Testis (tissue), 3 donors: Measurements from ENCODE around the gene NCOR1. TPM values are rescaled to one million over a fixed set of nuclear protein-coding genes. Genes with fewer than 3 reads are reported as not detected.
"Not testable (repeated sequence)": the region's sequence is repeated elsewhere in the genome, so short reads cannot be mapped to it uniquely, and the experiment has no call there.

Experiments
- DNase-seq: peaks from one replicate; pipeline ENCODE4 v3.0.0-alpha.2; 2019
- H3K27ac ChIP-seq, 2 donors: fragments of 200-600 bp; sonication (generic); one replicate each; pipeline ENCODE4 v1.5.1; 2019
- H3K27me3 ChIP-seq: fragments of 200-600 bp; sonication (generic); one replicate; pipeline ENCODE4 v1.5.1; 2019
- H3K36me3 ChIP-seq: fragments of 200-600 bp; sonication (generic); one replicate; pipeline ENCODE4 v1.5.1; 2017; ENCODE audit warnings: low read depth; ENCODE audit errors: missing control alignments
- H3K4me1 ChIP-seq: fragments of 200-600 bp; sonication (generic); one replicate; pipeline ENCODE4 v1.5.1; 2019
- H3K4me3 ChIP-seq, 2 donors: fragments of 200-600 bp; sonication (generic); one replicate each; pipeline ENCODE4 v1.5.1; 2017 to 2019
- H3K9me3 ChIP-seq: fragments of 200-600 bp; sonication (generic); one replicate; pipeline ENCODE4 v1.5.1; 2017
- POLR2A ChIP-seq: fragments of 450-650 bp; IDR thresholded peaks from one replicate; pipeline ENCODE4 v1.6.1; 2017; ENCODE audit warnings: antibody characterized with exemption, mild to moderate bottlenecking, moderate library complexity
- WGBS, 2 donors: methylation state at CpG; one replicate each; pipeline ENCODE4 v1.1.5; 2018; 5-methylcytosine and 5-hydroxymethylcytosine counted together
- intact Hi-C: fragments of 100-400 bp; cut with DNase I; formaldehyde crosslinking; loops from one replicate; pipeline ENCODE4 v1.15.1; 2023; ENCODE audit warnings: low total_unique reads
- polyA plus RNA-seq: library from polyadenylated mRNA; stranded (reverse); fragments of 350-450 nt; fragmentation: Illumina TruSeq; extraction: RNeasy Lipid Tissue Mini Kit (QIAGEN cat#74804); gene quantifications from one replicate; pipeline ENCODE4 v1.2.3, GENCODE V29; 2014; ENCODE audit warnings: low read depth, low replicate concordance; ENCODE audit not compliant: insufficient read depth
- total RNA-seq, 2 donors: library from RNA; depleted of rRNA; stranded (reverse); fragments of >200 nt; gene quantifications; one replicate each; pipeline ENCODE4 v1.2.3, GENCODE V29; 2016
- TF ChIP-seq, protein P1 (sequence below), 3 experiments: fragments of 450-650 bp in 2 of 3; fragments of 200-600 bp in 1 of 3; sonication (generic) in 1 of 3; IDR thresholded peaks; one replicate each; pipeline ENCODE4 v1.5.1; 2016 to 2019; ENCODE audit warnings: antibody characterized with exemption in 3 of 3, mild to moderate bottlenecking in 2 of 3, moderate library complexity in 1 of 3

NCOR1 gene
- total and polyA plus RNA-seq, 3 donors from 2014 or later: 88.6 to 281 (median 270) TPM

DNA sequence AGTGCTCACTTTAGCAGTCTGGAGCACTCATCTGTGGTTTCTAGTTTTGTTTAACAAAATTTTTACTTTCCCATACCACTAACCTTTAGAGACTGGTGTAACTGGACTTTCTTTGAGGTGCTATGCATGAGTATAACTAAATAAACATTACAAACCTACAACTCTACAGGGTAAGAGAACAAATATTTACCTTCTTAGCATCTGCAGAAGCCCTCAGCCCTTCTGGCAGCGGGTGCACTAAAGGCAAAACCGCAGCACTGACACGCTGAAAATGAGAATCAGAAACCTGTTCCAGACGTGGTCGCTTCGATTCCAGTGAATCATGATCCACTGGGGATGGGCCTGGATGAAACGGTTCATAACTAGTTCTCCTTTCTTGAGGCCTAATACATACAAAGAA, 43.7 kb downstream of the NCOR1 start:
- intact Hi-C loops: no loop called here
- no peak overlapping the region for H3K4me3 ChIP-seq
- H3K27me3 ChIP-seq: no peaks in the 10 kb centered on the region
- no peaks in the 10 kb centered on the region for H3K4me1 ChIP-seq
- no peaks in the 10 kb centered on the region for H3K9me3 ChIP-seq
- H3K36me3 ChIP-seq: no peaks in the 10 kb centered on the region
- TF ChIP-seq, protein P1, sequence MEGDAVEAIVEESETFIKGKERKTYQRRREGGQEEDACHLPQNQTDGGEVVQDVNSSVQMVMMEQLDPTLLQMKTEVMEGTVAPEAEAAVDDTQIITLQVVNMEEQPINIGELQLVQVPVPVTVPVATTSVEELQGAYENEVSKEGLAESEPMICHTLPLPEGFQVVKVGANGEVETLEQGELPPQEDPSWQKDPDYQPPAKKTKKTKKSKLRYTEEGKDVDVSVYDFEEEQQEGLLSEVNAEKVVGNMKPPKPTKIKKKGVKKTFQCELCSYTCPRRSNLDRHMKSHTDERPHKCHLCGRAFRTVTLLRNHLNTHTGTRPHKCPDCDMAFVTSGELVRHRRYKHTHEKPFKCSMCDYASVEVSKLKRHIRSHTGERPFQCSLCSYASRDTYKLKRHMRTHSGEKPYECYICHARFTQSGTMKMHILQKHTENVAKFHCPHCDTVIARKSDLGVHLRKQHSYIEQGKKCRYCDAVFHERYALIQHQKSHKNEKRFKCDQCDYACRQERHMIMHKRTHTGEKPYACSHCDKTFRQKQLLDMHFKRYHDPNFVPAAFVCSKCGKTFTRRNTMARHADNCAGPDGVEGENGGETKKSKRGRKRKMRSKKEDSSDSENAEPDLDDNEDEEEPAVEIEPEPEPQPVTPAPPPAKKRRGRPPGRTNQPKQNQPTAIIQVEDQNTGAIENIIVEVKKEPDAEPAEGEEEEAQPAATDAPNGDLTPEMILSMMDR (IDR thresholded peaks at IDR 0.05): no peak
- no peak for TF ChIP-seq POLR2A
- H3K27ac ChIP-seq: no peak overlapping the region
- DNase-seq: no peak
- WGBS, 2 donors: 89 to 95% methylated on average over 7 of the region's 7 CpGs

DNA sequence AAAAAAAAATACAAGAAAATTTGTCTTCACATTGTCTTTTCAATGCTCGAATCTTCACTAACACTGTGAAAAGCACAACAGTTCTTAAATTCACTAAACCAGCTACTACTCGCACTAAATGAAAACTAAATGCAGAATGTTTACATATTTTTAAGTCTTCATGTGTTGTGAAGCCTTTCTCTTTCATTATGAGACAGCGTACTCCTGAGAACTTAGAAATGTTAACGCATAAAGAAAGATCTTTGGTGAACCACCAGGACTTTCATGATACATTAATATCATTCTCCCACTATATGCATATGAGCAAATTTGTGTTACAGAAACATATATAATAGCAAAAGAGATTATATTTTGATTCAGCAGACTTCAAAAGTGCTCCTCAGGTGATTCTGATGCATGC, 48.6 kb downstream of the NCOR1 start:
- H3K27me3 ChIP-seq, H3K27ac ChIP-seq, intact Hi-C loops, DNase-seq, H3K36me3 ChIP-seq, H3K4me1 ChIP-seq, H3K4me3 ChIP-seq, H3K9me3 ChIP-seq: not testable (repeated sequence)
- 91 to 97% methylated on average over 4 of the region's 4 CpGs for whole genome bisulfite sequencing, 2 donors

DNA sequence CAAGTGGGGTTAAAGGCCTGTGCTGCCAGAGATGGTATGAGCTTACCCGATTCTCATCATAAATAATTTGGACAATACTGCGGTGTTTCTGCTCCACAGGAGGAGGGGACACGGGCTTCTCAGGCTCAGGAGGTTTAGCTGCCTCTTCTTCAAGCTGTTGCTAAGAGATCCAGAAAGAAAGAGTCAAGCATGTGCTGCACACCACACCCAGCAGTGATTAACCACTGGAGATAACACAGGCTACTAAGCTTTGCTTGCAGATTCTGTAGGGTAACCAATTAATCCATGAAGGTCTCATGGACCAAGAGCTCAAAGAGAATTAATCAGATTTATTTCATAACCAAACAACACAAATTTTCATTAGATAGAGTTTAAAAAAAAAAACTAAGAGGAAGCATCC, 56.6 kb downstream of the NCOR1 start:
- intact Hi-C loops: no loop called here
- no peaks in the 10 kb centered on the region for H3K4me1 ChIP-seq
- H3K4me3 ChIP-seq: no peak overlapping the region
- 57 to 68% methylated on average over 3 of the region's 3 CpGs for WGBS, 2 donors
- TF ChIP-seq POLR2A: no peak
- TF ChIP-seq, protein P1 (IDR thresholded peaks at IDR 0.05): no peak
- H3K27ac ChIP-seq: no peak overlapping the region
- no peaks in the 10 kb centered on the region for H3K36me3 ChIP-seq
- H3K9me3 ChIP-seq: no peaks in the 10 kb centered on the region
- no peak for DNase-seq
- H3K27me3 ChIP-seq: no peaks in the 10 kb centered on the region

DNA sequence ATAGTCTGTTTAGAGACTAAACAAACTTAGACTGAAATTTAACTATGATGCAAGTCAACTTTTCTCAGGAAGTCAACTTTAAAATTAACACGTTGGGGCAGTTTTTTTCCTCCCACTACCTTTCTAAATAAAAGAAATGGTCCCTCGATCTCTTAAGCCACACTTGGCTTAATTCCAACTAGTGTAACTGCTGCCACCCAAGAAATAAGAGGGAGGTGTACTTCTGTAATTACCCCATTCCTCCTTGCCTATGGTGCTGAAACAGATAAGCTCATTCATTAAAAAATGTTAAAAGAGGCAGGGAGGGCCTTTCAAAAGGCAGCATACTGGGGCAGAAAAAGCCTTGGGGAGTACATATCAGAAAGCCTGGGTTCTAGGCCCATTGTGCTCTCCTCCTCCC, 59.8 kb downstream of the NCOR1 start:
- no peak for DNase-seq
- no peaks in the 10 kb centered on the region for H3K27me3 ChIP-seq
- intact Hi-C loops: no loop called here
- no peaks in the 10 kb centered on the region for H3K4me1 ChIP-seq
- no peak overlapping the region for H3K27ac ChIP-seq
- no peaks in the 10 kb centered on the region for H3K9me3 ChIP-seq
- WGBS, 2 donors: 59 to 80% methylated on average over 2 of the region's 2 CpGs
- no peaks in the 10 kb centered on the region for H3K36me3 ChIP-seq
- TF ChIP-seq POLR2A: no peak
- TF ChIP-seq, protein P1 (IDR thresholded peaks at IDR 0.05): no peak
- H3K4me3 ChIP-seq: no peak overlapping the region

DNA sequence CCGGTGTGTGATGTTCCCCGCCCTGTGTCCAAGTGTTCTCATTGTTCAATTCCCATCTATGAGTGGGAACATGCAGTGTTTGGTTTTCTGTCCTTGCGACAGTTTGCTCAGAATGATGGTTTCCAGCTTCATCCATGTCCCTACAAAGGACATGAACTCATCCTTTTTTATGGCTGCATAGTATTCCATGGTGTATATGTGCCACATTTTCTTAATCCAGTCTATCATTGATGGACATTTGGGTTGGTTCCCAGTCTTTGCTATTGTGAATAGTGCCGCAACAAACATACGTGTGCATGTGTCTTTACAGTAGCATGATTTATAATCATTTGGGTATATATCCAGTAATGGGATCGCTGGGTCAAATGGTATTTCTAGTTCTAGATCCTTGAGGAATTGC, 63.0 kb downstream of the NCOR1 start:
- H3K9me3 ChIP-seq, H3K27me3 ChIP-seq, H3K27ac ChIP-seq, intact Hi-C loops, H3K36me3 ChIP-seq, DNase-seq, H3K4me1 ChIP-seq, H3K4me3 ChIP-seq: not testable (repeated sequence)
- WGBS, 2 donors: 83% methylated on average over 6 of the region's 6 CpGs

DNA sequence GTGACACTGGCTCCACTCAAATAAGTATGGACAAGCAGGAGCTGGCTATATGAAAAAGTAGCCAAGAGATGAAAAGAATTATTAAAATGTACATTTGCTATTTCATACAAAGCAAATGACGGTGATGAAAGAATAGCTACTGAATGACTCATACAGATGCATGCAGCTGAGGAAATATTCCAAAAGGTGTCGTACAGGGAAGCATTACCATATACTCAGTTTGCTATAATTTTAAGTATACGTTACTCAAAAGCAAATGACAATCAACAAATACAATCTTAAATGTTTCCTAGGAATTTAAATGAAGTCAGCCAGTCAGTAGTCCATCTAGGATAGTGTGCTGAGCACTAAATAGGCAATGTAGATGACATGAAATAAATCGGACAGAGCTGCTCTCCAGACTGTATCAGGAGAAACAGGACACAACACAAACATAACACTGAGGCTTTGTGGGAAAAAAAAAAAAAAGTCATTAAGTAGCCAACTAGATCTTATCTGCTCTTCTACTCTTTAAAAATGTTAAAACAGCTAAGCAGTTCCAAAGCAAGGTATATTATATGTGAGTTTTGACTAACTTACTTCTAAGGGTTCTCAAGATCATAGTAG, 65.0 kb downstream of the NCOR1 start:
- no peak overlapping the region for H3K27ac ChIP-seq
- no peak overlapping the region for H3K4me3 ChIP-seq
- H3K4me1 ChIP-seq: no peaks in the 10 kb centered on the region
- no peak for TF ChIP-seq POLR2A
- TF ChIP-seq, protein P1 (IDR thresholded peaks at IDR 0.05): no peak
- WGBS, 2 donors: 92 to 97% methylated on average over 4 of the region's 4 CpGs
- H3K27me3 ChIP-seq: no peaks in the 10 kb centered on the region
- no peak for DNase-seq
- intact Hi-C loops: no loop called here
- no peaks in the 10 kb centered on the region for H3K9me3 ChIP-seq
- no peaks in the 10 kb centered on the region for H3K36me3 ChIP-seq
